HEK293T (cell line): ENCODE data around the gene PRKG1.

ENCODE experiments used
- CTCF ChIA-PET: fragments of 350-600 bp; formaldehyde crosslinking; extraction: SDS; loops from one replicate; lab custom pipeline; 2021; ENCODE audit warnings: antibody characterized with exemption, inconsistent platforms; lab: Yijun Ruan, JAX
- POLR2A ChIA-PET: fragments of 350-600 bp; formaldehyde crosslinking; extraction: SDS; loops from one replicate; lab custom pipeline; 2020; ENCODE audit warnings: antibody characterized with exemption, inconsistent platforms; lab: Yijun Ruan, JAX
- DNase-seq: peaks from one replicate; pipeline ENCODE4 v3.0.0; 2012; ENCODE audit warnings: mixed read lengths; ENCODE audit errors: extremely low spot score
- ARNT ChIP-seq: fragments of 450-650 bp; IDR thresholded peaks from 2 replicates; pipeline ENCODE4 v1.6.1; 2017; ENCODE audit warnings: mild to moderate bottlenecking
- BHLHE40 ChIP-seq: fragments of 450-650 bp; IDR thresholded peaks from 2 replicates; pipeline ENCODE4 v1.6.1; 2016; ENCODE audit warnings: mild to moderate bottlenecking, moderate library complexity, borderline replicate concordance
- CTBP1 ChIP-seq: fragments of 450-650 bp; IDR thresholded peaks from 2 replicates; pipeline ENCODE4 v1.6.1; 2016; ENCODE audit warnings: borderline replicate concordance
- ELF4 ChIP-seq: fragments of 450-650 bp; IDR thresholded peaks from 2 replicates; pipeline ENCODE4 v1.6.1; 2017; ENCODE audit warnings: antibody characterized with exemption
- FOXA1 ChIP-seq: fragments of 450-650 bp; IDR thresholded peaks from 2 replicates; pipeline ENCODE4 v1.6.1; 2016; ENCODE audit warnings: mild to moderate bottlenecking
- FOXK2 ChIP-seq: fragments of 450-650 bp; IDR thresholded peaks from 2 replicates; pipeline ENCODE4 v1.6.1; 2016; ENCODE audit warnings: mild to moderate bottlenecking
- FOXM1 ChIP-seq: fragments of 450-650 bp; IDR thresholded peaks from 2 replicates; pipeline ENCODE4 v1.6.1; 2017; ENCODE audit warnings: mild to moderate bottlenecking, borderline replicate concordance
- HDGF ChIP-seq: fragments of 450-650 bp; IDR thresholded peaks from 2 replicates; pipeline ENCODE4 v1.6.1; 2017; ENCODE audit warnings: antibody characterized with exemption, borderline replicate concordance
- L3MBTL2 ChIP-seq: fragments of 450-650 bp; conservative IDR thresholded peaks from 2 replicates; pipeline ENCODE4 v1.6.1; 2016; ENCODE audit warnings: mild to moderate bottlenecking
- LEF1 ChIP-seq: fragments of 450-650 bp; IDR thresholded peaks from 2 replicates; pipeline ENCODE4 v1.6.1; 2017; ENCODE audit warnings: mild to moderate bottlenecking, borderline replicate concordance
- NFRKB ChIP-seq: fragments of 450-650 bp; IDR thresholded peaks from 2 replicates; pipeline ENCODE4 v1.6.1; 2016; ENCODE audit warnings: mild to moderate bottlenecking, moderate library complexity
- SP1 ChIP-seq: fragments of 450-650 bp; IDR thresholded peaks from 2 replicates; pipeline ENCODE4 v1.6.1; 2017
- SUZ12 ChIP-seq: fragments of 450-650 bp; IDR thresholded peaks from 2 replicates; pipeline ENCODE4 v1.6.1; 2016; ENCODE audit warnings: mild to moderate bottlenecking
- TARDBP ChIP-seq: fragments of 450-650 bp; IDR thresholded peaks from 2 replicates; pipeline ENCODE4 v1.6.1; 2016
- ZNF384 ChIP-seq: fragments of 450-650 bp; IDR thresholded peaks from 2 replicates; pipeline ENCODE4 v1.6.1; 2016
- TF ChIP-seq, protein P1 (sequence below): fragments of 450-650 bp; IDR thresholded peaks from 2 replicates; pipeline ENCODE4 v1.6.1; 2016

PRKG1 gene

DNA sequence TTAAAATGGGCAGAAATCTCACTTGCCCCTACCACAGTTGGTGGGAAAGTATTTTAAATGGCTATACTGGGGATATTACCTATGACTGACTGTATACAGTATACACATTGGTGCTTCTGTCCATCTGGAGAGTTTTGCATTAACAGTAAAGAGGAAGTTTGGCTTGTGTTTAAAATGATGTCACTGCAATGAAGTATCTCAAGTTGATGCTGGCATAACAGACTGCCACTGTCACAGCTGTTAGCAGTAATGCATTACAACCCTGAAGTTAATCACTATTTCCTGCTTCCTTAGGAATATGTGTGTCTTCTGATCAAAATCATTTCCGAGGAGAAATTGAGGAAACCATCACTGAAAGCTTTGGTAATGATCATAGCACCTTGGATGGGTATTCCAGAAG lies 1241.7 kb downstream of the PRKG1 start:
- TF ChIP-seq SUZ12 (no peak), L3MBTL2 (no peak), ZNF384 (no peak), NFRKB (no peak), ELF4 (no peak), FOXK2 (no peak), LEF1 (no peak), ARNT (no peak), HDGF (no peak), FOXA1 (no peak), TARDBP (no peak), BHLHE40 (no peak), SP1 (no peak), CTBP1 (no peak), FOXM1 (no peak)
- TF ChIP-seq, protein P1, sequence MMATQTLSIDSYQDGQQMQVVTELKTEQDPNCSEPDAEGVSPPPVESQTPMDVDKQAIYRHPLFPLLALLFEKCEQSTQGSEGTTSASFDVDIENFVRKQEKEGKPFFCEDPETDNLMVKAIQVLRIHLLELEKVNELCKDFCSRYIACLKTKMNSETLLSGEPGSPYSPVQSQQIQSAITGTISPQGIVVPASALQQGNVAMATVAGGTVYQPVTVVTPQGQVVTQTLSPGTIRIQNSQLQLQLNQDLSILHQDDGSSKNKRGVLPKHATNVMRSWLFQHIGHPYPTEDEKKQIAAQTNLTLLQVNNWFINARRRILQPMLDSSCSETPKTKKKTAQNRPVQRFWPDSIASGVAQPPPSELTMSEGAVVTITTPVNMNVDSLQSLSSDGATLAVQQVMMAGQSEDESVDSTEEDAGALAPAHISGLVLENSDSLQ = no peak
- CTCF ChIA-PET = interaction anchor here (1.0 kb wide), 1 partner anchor 172 kb away, joined by 5 read pairs; no protein-coding TSS in a partner anchor
- POLR2A ChIA-PET = no interaction called here
- DNase-seq = no peak

DNA sequence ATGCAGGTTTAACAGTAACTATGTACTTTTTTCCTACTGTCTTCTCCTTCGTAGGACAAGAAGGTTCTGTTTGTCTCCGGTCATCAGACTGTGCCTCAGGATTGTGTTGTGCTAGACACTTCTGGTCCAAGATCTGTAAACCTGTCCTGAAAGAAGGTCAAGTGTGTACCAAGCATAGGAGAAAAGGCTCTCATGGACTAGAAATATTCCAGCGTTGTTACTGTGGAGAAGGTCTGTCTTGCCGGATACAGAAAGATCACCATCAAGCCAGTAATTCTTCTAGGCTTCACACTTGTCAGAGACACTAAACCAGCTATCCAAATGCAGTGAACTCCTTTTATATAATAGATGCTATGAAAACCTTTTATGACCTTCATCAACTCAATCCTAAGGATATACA lies 1242.2 kb downstream of the PRKG1 start:
- TF ChIP-seq L3MBTL2 (no peak), TARDBP (no peak), CTBP1 (no peak), ZNF384 (no peak), HDGF (no peak), SP1 (no peak), FOXK2 (no peak), SUZ12 (no peak), LEF1 (no peak)
- TF ChIP-seq, protein P1 = no peak
- POLR2A ChIA-PET = no interaction called here
- no peak for DNase-seq
- CTCF ChIA-PET = interaction anchor here (0.6 kb wide), 1 partner anchor 172 kb away, joined by 3 read pairs; no protein-coding TSS in a partner anchor

DNA sequence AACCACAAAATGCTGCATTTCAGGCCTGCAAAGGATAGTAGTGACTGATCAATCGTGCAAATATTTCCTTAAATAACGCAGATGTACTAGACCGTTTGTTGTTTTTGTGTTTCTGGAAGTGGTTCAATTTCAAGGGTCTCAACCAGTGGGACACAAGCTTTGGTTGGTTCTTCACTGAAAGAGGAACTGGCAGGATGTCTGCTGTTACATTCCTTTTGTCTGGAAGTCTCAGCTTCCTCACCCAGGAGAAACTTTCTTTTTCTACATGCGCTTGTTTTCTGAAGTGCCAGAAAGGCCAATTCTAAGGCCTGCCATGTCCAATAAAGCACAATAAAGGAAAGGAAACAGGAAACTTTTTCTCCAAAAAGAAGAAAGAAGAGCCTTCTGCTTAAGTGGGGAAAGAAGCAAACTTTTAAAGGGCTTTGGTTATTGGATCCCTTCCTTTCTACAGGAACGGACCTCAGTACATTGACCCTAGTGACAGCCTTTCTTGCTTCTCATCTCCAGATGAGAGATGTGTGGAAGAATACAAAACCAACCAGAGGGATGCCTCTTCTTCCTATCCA lies 1243.9 kb downstream of the PRKG1 start:
- TF ChIP-seq FOXM1 = no peak
- TF ChIP-seq CTBP1 = no peak
- TF ChIP-seq ELF4 = no peak
- TF ChIP-seq SUZ12 = no peak
- no peak for TF ChIP-seq ARNT
- TF ChIP-seq BHLHE40 = no peak
- no peak for TF ChIP-seq NFRKB
- TF ChIP-seq FOXK2 = no peak
- no peak for TF ChIP-seq HDGF
- TF ChIP-seq ZNF384 = no peak
- no peak for TF ChIP-seq FOXA1
- TF ChIP-seq LEF1 = no peak
- CTCF ChIA-PET = no interaction called here
- no peak for DNase-seq
- POLR2A ChIA-PET = no interaction called here

- POLR2A ChIA-PET = no interaction called here
- TF ChIP-seq SUZ12 (no peak), CTBP1 (no peak), LEF1 (no peak), ZNF384 (no peak), TARDBP (no peak), FOXA1 (no peak), SP1 (no peak), ARNT (no peak), FOXK2 (no peak), L3MBTL2 (no peak), ELF4 (no peak), NFRKB (no peak), FOXM1 (no peak), BHLHE40 (no peak), HDGF (no peak)
- TF ChIP-seq, protein P1 = no peak
- DNase-seq = no peak
- CTCF ChIA-PET = interaction anchor here (0.6 to 1.1 kb wide), 2 partner anchors 50 to 1863 kb away, joined by 3 to 4 read pairs; no protein-coding TSS in a partner anchor
These were observed 1244.7 kb downstream of the PRKG1 start for GRCh38 chr10:52318822-52319464.

DNA sequence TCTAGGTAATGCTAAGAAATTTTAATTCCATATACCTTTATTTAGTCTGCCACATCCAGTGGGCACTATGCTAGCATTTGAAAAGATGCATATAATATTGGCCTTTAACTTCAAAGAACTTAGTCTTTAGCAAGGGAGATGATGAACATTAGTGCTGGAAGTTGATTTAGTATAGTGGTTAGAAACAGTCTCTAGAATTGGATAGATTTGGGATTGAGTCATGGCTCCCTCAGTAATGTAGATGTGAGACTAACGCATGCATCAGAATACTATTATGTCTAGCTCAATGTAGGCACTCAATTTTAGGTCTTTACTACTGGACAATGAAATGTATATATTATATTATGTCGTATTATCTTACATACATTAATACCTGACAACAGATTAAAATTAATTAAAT lies 1245.6 kb downstream of the PRKG1 start:
- ChIA-PET CTCF (interaction anchor here (0.6 kb wide), 1 partner anchor 1862 kb away, joined by 3 read pairs; no protein-coding TSS in a partner anchor), POLR2A (no interaction called here)
- TF ChIP-seq L3MBTL2 = no peak
- no peak for TF ChIP-seq ELF4
- no peak for TF ChIP-seq TARDBP
- TF ChIP-seq FOXK2 = no peak
- TF ChIP-seq NFRKB = no peak
- TF ChIP-seq FOXM1 = no peak
- DNase-seq = no peak

- ChIA-PET CTCF (interaction anchor here (0.9 to 1.0 kb wide), 2 partner anchors 11 to 20 kb away, joined by 3 read pairs; no protein-coding TSS in a partner anchor), POLR2A (no interaction called here)
- no peak for TF ChIP-seq LEF1
- TF ChIP-seq NFRKB = no peak
- no peak for TF ChIP-seq BHLHE40
- TF ChIP-seq L3MBTL2 = no peak
- TF ChIP-seq SP1 = no peak
- no peak for TF ChIP-seq HDGF
- TF ChIP-seq SUZ12 = no peak
- no peak for TF ChIP-seq ZNF384
- no peak for TF ChIP-seq CTBP1
- TF ChIP-seq FOXA1 = no peak
- DNase-seq = no peak
These were observed 1248.0 kb downstream of the PRKG1 start for GRCh38 chr10:52322323-52322722.
